HT1080 (cell line): Measurements from ENCODE around the gene EDEM1. TPM values are rescaled to one million over a fixed set of nuclear protein-coding genes. Genes with fewer than 3 reads are reported as not detected.
A peak's percentile ranks its signal among the peaks of the same experiment; 100 is the strongest.

Experiments used
- DNase-seq: peaks from one replicate; pipeline ENCODE4 v3.0.0-alpha.2; 2015; ENCODE audit warnings: low read depth
- total RNA-seq: library from RNA; depleted of rRNA; stranded (reverse); fragments of >200 nt; shearing (Covaris generic); gene quantifications from 2 replicates; pipeline ENCODE4 v1.2.3, GENCODE V29; 2014

EDEM1 gene
- total RNA-seq, 1 experiment from 2014 or later = 57.4 TPM

DNA sequence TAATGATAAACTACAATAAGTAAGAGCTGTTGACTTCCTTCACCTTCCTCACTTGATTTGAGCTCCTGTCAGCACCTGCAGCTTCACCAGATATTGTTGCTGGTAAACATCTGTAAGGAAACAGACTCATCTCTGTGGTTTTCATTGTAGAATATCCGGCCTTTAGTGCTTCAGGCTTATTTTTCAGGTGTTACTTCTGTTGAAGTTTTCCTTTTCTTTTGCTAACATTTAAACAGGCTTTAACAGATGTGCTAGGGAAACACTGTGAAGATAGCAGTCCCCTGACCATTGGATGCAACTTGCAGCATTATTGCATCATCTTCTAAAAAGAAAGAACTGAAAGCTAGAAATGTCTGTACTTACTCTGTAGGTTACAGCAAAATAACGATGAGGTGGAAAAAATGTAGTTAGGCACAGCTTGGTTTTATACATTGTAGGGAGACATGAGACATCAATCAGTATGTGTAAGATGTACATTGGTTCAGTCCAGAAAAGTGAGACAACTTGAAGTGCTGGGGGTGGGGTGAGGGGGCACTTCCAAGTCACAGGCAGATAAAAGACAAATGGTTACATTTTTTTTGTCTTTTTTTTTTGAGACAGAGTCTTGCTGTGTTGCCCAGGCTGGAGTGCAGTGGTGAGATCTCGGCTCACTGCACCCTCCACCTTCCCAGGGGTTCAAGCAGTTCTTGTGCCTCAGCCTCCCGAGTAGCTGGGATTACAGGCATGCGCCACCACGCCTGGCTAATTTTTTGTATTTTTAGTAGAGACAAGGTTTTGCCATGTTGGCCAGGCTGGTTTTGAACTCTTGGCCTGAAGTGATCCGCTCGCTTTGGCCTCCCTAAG, 10.2 kb downstream of the EDEM1 start:
- peak; percentile 17 for DNase-seq

DNA sequence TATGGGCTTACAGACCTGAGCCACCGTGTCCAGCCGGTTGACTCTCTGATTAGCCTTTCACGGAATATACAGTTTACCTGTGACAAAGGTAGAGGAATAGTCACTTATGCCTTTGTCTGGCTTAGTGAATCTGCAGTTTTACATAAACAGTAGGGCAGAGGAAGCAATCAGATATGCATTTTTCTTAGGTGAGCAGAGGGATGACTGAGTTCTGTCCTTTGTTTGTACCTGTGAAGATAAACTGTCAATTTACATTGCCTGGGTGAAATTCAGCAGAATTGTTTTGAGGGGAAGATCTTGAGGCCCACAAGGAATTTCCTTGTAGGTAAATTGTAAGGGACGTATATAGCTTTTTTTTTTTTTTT, 10.8 kb downstream of the EDEM1 start:
- no peak for DNase-seq

DNA sequence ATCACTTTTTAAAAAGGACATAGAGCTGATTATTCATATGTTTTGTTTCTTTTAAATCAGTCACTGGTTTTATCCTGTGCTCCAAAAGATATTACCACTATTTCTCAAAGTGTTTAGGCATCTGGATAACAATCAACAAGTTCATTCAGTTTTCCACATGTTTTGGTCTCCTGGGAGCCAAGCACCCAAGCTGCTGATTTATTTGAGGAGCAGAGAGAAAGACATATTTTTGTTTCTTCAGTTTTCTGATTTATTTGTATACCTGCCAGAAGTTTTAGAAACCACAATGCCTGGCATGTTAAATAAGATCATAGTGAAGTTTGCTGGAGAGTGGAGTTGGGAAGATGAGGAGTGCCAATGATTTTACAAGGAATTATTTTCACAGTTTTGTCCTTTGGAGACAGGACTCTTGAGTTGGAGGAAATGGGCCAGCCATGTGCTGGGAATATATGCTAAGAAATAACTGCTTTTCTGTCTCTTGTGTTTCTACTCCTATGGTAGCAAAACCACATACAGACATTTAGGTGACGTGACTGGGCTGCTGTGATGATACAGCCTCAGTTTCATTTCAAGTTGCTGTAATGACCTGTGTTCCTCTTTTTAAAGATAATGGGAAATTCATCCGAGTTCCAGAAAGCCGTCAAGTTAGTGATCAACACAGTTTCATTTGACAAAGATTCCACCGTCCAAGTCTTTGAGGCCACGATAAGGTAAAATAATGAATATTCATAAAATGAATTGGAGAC, 11.7 kb downstream of the EDEM1 start:
- no peak for DNase-seq

DNA sequence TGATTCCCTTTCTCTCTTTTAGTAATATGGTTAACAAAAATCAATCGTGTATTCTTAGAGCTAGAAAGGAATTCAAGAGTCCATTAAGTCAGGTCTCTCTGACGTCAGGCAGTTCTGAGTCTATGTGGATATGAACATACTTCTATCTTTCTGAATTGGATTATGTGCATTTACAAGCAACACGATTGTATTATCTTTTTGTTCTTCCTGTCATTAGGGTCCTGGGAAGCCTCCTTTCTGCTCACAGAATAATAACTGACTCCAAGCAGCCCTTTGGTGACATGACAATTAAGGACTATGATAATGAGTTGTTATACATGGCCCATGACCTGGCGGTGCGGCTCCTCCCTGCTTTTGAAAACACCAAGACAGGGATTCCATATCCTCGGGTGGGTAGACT, 14.0 kb downstream of the EDEM1 start:
- no peak for DNase-seq

GRCh38 chr3:5202222-5202621, 14.7 kb downstream of the EDEM1 start:
- DNase-seq = no peak

DNA sequence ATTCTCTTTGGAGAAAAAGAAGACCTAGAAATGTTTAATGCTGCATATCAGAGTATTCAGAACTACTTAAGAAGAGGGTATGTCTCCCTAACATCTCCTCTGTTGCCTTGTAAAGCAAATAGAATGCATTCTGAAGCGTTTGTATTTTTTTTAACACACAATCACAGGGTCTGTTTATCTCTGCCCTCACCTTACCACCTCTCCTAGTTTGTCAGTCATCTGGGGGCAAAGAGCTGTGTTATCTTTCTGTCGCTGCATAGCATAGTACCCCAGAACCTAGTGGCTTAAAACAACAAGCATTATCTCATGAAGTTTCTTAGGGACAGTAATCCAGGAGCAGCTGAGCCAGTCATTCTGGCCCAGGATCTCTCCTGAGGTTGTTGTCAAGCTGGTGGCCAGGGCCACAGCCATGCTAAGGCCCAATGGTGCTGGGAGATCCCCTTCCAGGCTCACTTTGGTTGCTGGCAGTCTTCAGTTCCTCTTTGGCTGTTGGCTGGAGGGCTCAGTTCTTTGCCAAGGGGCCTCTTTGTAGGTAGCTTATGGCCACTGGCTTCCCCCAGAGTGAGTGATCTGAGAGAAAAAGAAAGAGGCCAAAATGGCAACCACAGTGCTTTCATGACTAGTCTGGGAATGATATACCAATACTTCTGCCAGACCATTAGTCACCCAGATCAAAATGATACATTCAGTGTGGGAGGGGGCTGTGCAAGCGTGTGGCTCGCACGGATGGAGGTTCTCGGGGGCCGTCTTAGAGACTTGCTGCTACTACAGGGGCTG, 17.8 kb downstream of the EDEM1 start:
- no peak for DNase-seq

GRCh38 chr3:5210926-5211325, 23.4 kb downstream of the EDEM1 start:
- no peak for DNase-seq

GRCh38 chr3:5212628-5213573, 25.4 kb downstream of the EDEM1 start:
- DNase-seq = no peak

- DNase-seq = no peak
Measured at GRCh38 chr3:5213574-5213966, 26.1 kb downstream of the EDEM1 start.

DNA sequence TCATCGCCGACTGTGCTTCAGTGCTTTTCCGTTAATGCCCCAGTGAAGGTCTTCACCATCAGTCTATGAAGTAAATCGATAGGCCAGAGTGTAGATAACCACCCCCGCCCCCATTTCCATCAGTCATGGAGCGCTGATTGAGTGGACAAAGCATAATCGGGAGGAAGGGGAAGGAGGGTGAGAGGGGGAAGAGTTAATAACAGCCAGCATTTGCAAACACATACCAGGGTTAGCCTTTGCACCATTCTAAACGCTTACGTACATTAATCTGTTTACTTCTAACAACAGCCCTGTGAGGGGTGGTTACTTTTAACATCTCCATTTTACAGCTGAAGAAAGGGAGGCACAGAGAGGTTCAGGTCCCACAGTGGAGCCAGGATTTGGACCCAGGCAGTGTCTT, 26.8 kb downstream of the EDEM1 start:
- no peak for DNase-seq

GRCh38 chr3:5217824-5218595, 30.5 kb downstream of the EDEM1 start:
- no peak for DNase-seq

DNA sequence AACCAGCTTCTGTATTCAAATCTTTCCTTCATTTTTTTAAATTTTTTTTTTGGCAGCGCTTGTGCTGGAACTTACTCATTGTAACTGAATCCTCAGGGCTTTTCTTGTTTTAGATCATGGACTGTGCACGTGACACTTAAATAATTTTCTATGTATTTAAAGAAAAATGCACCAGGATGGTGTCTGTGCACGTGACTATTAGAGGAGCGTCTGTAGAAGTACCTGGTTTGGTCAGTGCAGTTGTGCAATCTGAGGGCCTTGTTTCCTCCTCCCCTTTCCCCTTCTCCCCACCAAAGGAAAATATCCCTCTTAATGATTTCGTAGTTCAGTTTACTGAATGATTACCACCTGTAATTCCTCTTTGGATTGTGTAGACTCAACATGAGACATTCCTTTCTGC, 31.3 kb downstream of the EDEM1 start:
- DNase-seq = no peak

GRCh38 chr3:5219216-5219615, 31.7 kb downstream of the EDEM1 start:
- DNase-seq = no peak

DNA sequence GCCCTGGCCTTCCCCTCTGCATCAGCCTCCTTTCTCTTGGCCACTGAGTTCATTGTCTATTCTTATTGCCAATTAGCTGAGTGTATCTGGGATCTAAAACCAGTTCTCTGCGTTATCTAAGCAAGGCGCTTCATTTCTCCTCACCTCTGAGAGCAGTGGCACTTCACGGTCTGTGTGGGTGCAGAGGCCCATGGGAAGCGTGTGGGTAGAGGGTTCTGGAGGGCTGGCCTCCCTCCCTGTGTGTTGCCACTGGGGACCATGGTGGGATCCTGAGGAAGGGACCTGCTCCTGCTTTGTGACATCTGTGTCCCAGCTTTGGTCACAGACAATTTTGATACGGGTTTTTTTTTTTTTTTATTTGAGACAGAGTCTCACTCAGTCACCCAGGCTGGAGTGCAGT, 32.7 kb downstream of the EDEM1 start:
- DNase-seq = no peak

DNA sequence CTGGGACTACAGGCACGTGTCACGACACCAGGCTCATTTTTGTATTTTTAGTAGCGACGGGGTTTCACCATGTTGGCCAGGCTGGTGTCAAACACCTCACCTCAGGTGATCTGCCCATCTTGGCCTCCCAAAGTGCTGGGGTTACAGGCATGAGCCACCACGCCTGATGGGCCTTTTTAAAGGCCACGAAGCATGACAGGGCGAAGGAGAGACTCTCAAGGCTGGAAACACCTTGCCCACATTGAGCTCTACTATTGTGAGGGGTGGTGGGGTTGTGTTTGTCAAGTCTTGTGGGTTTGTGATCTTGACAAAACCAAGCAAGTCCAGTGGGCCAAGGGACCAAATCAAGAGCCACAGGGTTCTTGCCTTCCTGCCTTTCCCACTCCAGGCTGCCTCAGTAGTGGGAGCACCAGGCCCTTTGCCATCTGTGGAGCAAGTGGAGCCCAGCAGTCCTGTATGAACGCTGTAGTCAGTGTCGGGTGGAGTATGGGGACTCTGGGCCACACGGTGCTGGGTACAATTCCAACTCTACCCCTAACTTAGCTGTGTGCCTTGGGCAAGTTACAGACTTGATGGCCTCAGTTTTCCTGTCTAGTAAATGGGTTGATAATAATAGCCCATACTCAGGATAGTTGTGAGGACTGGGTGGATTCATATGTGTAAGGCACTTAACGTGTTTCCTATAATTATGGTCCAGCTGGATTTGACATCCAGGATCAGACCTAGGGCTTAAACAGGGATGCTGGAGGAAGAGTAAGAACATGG, 33.3 kb downstream of the EDEM1 start:
- DNase-seq = no peak

GRCh38 chr3:5221701-5222100, 34.2 kb downstream of the EDEM1 start:
- no peak for DNase-seq

DNA sequence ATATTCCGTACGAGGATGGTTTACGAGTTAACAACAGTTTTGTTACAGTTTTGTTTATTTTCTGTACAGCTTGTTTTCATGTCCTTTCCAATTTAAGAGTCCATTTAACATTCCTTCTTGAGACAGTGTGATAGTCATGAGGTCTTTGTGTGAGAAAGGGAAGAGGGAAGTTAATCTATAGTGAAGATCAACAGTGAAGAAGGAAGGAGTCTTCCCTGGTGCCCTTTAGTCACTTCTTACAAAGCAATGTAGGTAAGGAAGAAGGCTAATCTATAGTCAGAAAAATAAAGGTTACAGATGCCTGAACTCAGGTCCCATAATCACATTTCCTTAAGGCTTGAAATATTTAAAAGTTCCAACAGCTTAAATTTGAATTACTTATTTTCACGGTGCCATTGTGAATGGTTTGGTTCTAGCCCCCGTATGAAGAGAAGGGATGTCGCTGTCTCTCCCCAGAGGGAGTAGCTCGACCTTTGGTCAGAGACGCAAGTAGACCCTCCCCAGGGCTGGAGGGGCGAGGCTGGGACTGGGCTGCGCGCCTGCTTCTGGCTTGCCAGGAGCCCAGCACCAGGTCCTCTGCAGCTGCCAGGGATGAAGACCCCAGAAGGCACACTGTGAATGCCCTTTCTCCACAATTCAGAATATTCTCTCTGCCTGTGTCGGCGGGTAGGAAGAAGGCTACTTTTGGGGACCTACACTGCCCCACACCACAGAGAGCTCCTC, 34.9 kb downstream of the EDEM1 start:
- no peak for DNase-seq

DNA sequence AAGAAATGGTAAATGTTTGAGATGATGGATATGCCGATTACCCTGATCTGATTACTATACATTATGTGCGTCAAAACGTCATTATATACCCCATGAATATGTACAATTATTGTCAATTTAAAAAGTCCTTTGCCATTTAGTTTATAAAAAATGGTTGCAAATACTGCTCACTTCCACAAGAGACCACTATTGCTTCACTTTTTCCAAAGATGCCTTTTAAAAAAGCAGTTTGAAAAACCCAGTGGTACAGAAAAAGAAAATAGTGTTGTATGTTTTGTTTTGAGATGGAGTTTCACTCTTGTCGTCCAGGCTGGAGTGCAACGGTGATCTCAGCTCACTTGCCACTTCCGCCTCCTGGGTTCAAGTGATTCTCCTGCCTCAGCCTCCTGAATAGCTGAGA, 39.3 kb downstream of the EDEM1 start:
- peak; percentile 34 for DNase-seq

- no peak for DNase-seq
Measured at GRCh38 chr3:5227812-5228211, 40.3 kb downstream of the EDEM1 start.
